PFSK-1 (cell line): ENCODE results near the gene TAS2R46.

Experiments
- FOXP2 ChIP-seq: optimal IDR thresholded peaks from 2 replicates; pipeline ENCODE3; 2011; ENCODE audit warnings: borderline replicate concordance, control low read depth, inconsistent platforms; ENCODE audit not compliant: insufficient read depth; ENCODE audit errors: extremely low read length, extremely low read depth
- POLR2AphosphoS5 ChIP-seq: IDR thresholded peaks from 2 replicates; pipeline ENCODE4 v1.6.1; 2012; ENCODE audit warnings: low read depth, mild to moderate bottlenecking, control low read depth, low read length, moderate library complexity
- REST ChIP-seq, 2 experiments: IDR thresholded peaks; 2 replicates each; pipeline versions ENCODE4 v1.6.1 to v1.8.0; 2011 to 2012; ENCODE audit warnings: low read depth in 2 of 2, low read length in 2 of 2, control low read depth in 1 of 2, inconsistent platforms in 1 of 2, mild to moderate bottlenecking in 1 of 2, moderate library complexity in 1 of 2; ENCODE audit not compliant: insufficient read depth in 1 of 2
- SIN3A ChIP-seq: IDR thresholded peaks from 2 replicates; pipeline ENCODE4 v1.6.1; 2012; ENCODE audit warnings: mild to moderate bottlenecking, low read length, moderate library complexity, borderline replicate concordance; ENCODE audit not compliant: insufficient read depth
- TAF1 ChIP-seq: IDR thresholded peaks from 2 replicates; pipeline ENCODE4 v1.6.1; 2012; ENCODE audit warnings: low read length, control low read depth, borderline replicate concordance; ENCODE audit not compliant: insufficient read depth

TAS2R46 gene

GRCh38 chr12:11092128-11092527, 30.0 kb upstream of the TAS2R46 start, which contains the start of gene TAS2R43:
Gene TAS2R43, minus strand, starts transcription at chr12:11092313. Its CDS starts 84 bp downstream, at chr12:11092229.
- TF ChIP-seq FOXP2, result no peak
- TF ChIP-seq REST (IDR thresholded peaks at IDR 0.05; ENCODE audit: insufficient read depth in 1 of 2, low read depth in 2 of 2, low read length in 2 of 2), result no peak
- no peak for TF ChIP-seq POLR2AphosphoS5
- TF ChIP-seq SIN3A, result no peak
- no peak for TF ChIP-seq TAF1

GRCh38 chr12:11089246-11089645, 27.2 kb upstream of the TAS2R46 start:
- TF ChIP-seq POLR2AphosphoS5 (no peak), TAF1 (no peak), FOXP2 (no peak), SIN3A (no peak), REST (IDR thresholded peaks at IDR 0.05; ENCODE audit: insufficient read depth in 1 of 2, low read depth in 2 of 2, low read length in 2 of 2) (no peak)

- TF ChIP-seq SIN3A (no peak), POLR2AphosphoS5 (no peak), REST (IDR thresholded peaks at IDR 0.05; ENCODE audit: insufficient read depth in 1 of 2, low read depth in 2 of 2, low read length in 2 of 2) (no peak), TAF1 (no peak), FOXP2 (no peak)
These were observed 23.3 kb upstream of the TAS2R46 start for GRCh38 chr12:11085419-11085818.

GRCh38 chr12:11081987-11082386, 19.9 kb upstream of the TAS2R46 start:
- TF ChIP-seq FOXP2 (no peak), SIN3A (no peak), REST (IDR thresholded peaks at IDR 0.05; ENCODE audit: insufficient read depth in 1 of 2, low read depth in 2 of 2, low read length in 2 of 2) (no peak), TAF1 (no peak), POLR2AphosphoS5 (no peak)

DNA sequence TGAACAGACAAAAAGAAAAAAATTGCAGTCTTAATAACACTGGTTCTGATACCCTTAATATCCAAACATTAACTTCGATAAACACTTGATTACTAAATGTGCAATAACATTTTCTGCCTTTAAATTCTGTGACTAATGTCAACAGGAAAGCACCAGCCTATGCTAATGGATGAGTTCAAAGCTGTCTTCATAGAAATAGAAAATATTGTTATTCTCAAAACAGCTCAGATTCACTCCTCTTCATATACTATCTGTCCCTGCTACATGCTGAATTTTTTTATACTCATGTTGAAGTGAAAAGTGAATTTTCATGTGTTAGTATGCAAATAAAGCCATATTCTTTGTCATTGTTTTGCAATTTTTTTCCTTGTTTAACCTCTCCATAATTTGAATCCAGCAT, 16.2 kb upstream of the TAS2R46 start:
- no peak for TF ChIP-seq FOXP2
- TF ChIP-seq REST (IDR thresholded peaks at IDR 0.05; ENCODE audit: insufficient read depth in 1 of 2, low read depth in 2 of 2, low read length in 2 of 2), result no peak
- TF ChIP-seq SIN3A, result no peak
- TF ChIP-seq TAF1, result no peak
- no peak for TF ChIP-seq POLR2AphosphoS5
